IMR-90 (cell line): ENCODE results near the gene GJA4. TPM values are rescaled to one million over a fixed set of nuclear protein-coding genes. Genes with fewer than 3 reads are reported as not detected.

ENCODE experiments used
- ATAC-seq: fragments of 200-7000 bp; cut with Tn5 transposase; 2 replicates; pipeline ENCODE4 v1.9.1; 2020; ENCODE audit warnings: low read depth, mild to moderate bottlenecking, moderate library complexity
- BruUV-seq: library from RNA; stranded (reverse); fragments of 400-500 nt; replicated peaks from 2 replicates; lab custom pipeline; 2021; lab: Mats Ljungman, UMichigan
- CTCF ChIA-PET: fragments of 300-600 bp; formaldehyde crosslinking; extraction: SDS; loops from one replicate; lab custom pipeline; 2021; ENCODE audit warnings: antibody characterized with exemption; lab: Yijun Ruan, JAX
- POLR2A ChIA-PET: fragments of 300-600 bp; sonication (Branson Sonifier 250); formaldehyde crosslinking; loops from one replicate; lab custom pipeline; 2022; ENCODE audit warnings: antibody characterized with exemption; ENCODE audit not compliant: unreplicated experiment; lab: Charles Lee
- DNase-seq: peaks from one replicate; pipeline ENCODE4 v3.0.0; 2013
- H2AFZ ChIP-seq: replicated peaks from 2 replicates; pipeline ENCODE3; 2013; ENCODE audit warnings: low read length, mild to moderate bottlenecking; ENCODE audit not compliant: poor library complexity
- H2AK5ac ChIP-seq: 2 replicates; pipeline ENCODE4 v1.6.1; 2013; ENCODE audit warnings: low read depth, low read length, inconsistent platforms
- H2AK9ac ChIP-seq: replicated peaks from 2 replicates; pipeline ENCODE3; 2013; ENCODE audit warnings: mild to moderate bottlenecking, low read depth, low read length, moderate library complexity; ENCODE audit not compliant: poor library complexity
- H2BK120ac ChIP-seq: 2 replicates; pipeline ENCODE4 v1.6.1; 2013; ENCODE audit warnings: low read depth, low read length, inconsistent platforms
- H2BK15ac ChIP-seq: 3 replicates; pipeline ENCODE4 v1.6.1; 2013; ENCODE audit warnings: low read depth, low read length, inconsistent platforms
- H2BK20ac ChIP-seq: 2 replicates; pipeline ENCODE4 v1.6.1; 2013; ENCODE audit warnings: low read depth, mild to moderate bottlenecking, inconsistent platforms, low read length, moderate library complexity
- H2BK5ac ChIP-seq: 2 replicates; pipeline ENCODE4 v1.6.1; 2013; ENCODE audit warnings: mild to moderate bottlenecking, low read depth, low read length, inconsistent platforms; ENCODE audit not compliant: poor library complexity, severe bottlenecking
- H3K14ac ChIP-seq: replicated peaks from 2 replicates; pipeline ENCODE4 v1.6.1; 2013; ENCODE audit warnings: low read depth, low read length, inconsistent platforms
- H3K18ac ChIP-seq: 2 replicates; pipeline ENCODE4 v1.6.1; 2013; ENCODE audit warnings: low read depth, low read length, control low read depth
- H3K23ac ChIP-seq: 2 replicates; pipeline ENCODE4 v1.6.1; 2013; ENCODE audit warnings: low read depth, low read length, inconsistent platforms
- H3K27ac ChIP-seq: 2 replicates; pipeline ENCODE4 v1.5.1; 2013; ENCODE audit warnings: mild to moderate bottlenecking, control low read depth, low read length; ENCODE audit not compliant: insufficient read depth
- H3K27me3 ChIP-seq: 2 replicates; pipeline ENCODE4 v1.6.1; 2013; ENCODE audit warnings: low read length; ENCODE audit not compliant: control insufficient read depth, insufficient read depth
- H3K36me3 ChIP-seq: 2 replicates; pipeline ENCODE4 v1.6.1; 2013; ENCODE audit warnings: low read length, mixed read lengths; ENCODE audit not compliant: control insufficient read depth, insufficient read depth
- H3K4ac ChIP-seq: 2 replicates; pipeline ENCODE4 v1.6.1; 2013; ENCODE audit warnings: low read depth, low read length, inconsistent platforms
- H3K4me1 ChIP-seq: 2 replicates; pipeline ENCODE4 v1.6.1; 2013; ENCODE audit warnings: low read length, mixed read lengths; ENCODE audit not compliant: control insufficient read depth, insufficient read depth
- H3K4me2 ChIP-seq: 2 replicates; pipeline ENCODE4 v1.6.1; 2013; ENCODE audit warnings: low read depth, mild to moderate bottlenecking, control low read depth, low read length, moderate library complexity
- H3K4me3 ChIP-seq: 2 replicates; pipeline ENCODE4 v1.5.1; 2013; ENCODE audit warnings: low read depth, mild to moderate bottlenecking, control low read depth, low read length, moderate library complexity; ENCODE audit not compliant: insufficient read depth
- H3K56ac ChIP-seq: 2 replicates; pipeline ENCODE4 v1.6.1; 2013; ENCODE audit warnings: low read length, inconsistent platforms; ENCODE audit not compliant: insufficient read depth; ENCODE audit errors: extremely low read depth
- H3K79me1 ChIP-seq, 2 experiments: 2 replicates each; pipeline ENCODE4 v1.6.1; 2013; ENCODE audit warnings: low read length in 2 of 2, inconsistent platforms in 1 of 2, low read depth in 1 of 2
- H3K9ac ChIP-seq: 2 replicates; pipeline ENCODE4 v1.6.1; 2013; ENCODE audit warnings: low read depth, low read length, control low read depth
- H3K9me1 ChIP-seq: 2 replicates; pipeline ENCODE4 v1.6.1; 2013; ENCODE audit warnings: low read length, inconsistent platforms; ENCODE audit not compliant: insufficient read depth
- H3K9me3 ChIP-seq: 2 replicates; pipeline ENCODE4 v1.6.1; 2013; ENCODE audit warnings: low read length; ENCODE audit not compliant: control insufficient read depth, insufficient read depth
- H4K20me1 ChIP-seq: 2 replicates; pipeline ENCODE4 v1.6.1; 2013; ENCODE audit warnings: low read length, inconsistent platforms; ENCODE audit not compliant: insufficient read depth
- H4K5ac ChIP-seq: 2 replicates; pipeline ENCODE4 v1.6.1; 2013; ENCODE audit warnings: mild to moderate bottlenecking, low read depth, low read length, control low read depth
- H4K8ac ChIP-seq, 2 experiments: 2 replicates each; pipeline ENCODE4 v1.6.1; 2013; ENCODE audit warnings: low read depth in 2 of 2, low read length in 2 of 2, control low read depth in 1 of 2, inconsistent platforms in 1 of 2
- H4K91ac ChIP-seq: 2 replicates; pipeline ENCODE4 v1.6.1; 2013; ENCODE audit warnings: low read depth, low read length, inconsistent platforms; ENCODE audit not compliant: insufficient read depth
- BHLHE40 ChIP-seq: fragments of 150-350 bp; IDR thresholded peaks from 2 replicates; pipeline ENCODE4 v1.6.1; 2016; ENCODE audit warnings: mild to moderate bottlenecking, low read depth, low read length
- CEBPB ChIP-seq: IDR thresholded peaks from 2 replicates; pipeline ENCODE4 v1.6.1; 2012; ENCODE audit warnings: low read depth, low read length, improper control_type of control experiment
- CHD1 ChIP-seq: IDR thresholded peaks from 2 replicates; pipeline ENCODE4 v1.6.1; 2012; ENCODE audit warnings: low read depth, low read length, improper control_type of control experiment
- FOS ChIP-seq: fragments of 150-350 bp; IDR thresholded peaks from 2 replicates; pipeline ENCODE4 v1.6.1; 2016; ENCODE audit warnings: low read depth, low read length
- MAFK ChIP-seq: IDR thresholded peaks from 2 replicates; pipeline ENCODE4 v1.6.1; 2012; ENCODE audit warnings: low read depth, low read length, improper control_type of control experiment
- MAZ ChIP-seq: IDR thresholded peaks from 2 replicates; pipeline ENCODE4 v1.6.1; 2012; ENCODE audit warnings: low read depth, mild to moderate bottlenecking, low read length, improper control_type of control experiment, moderate library complexity, borderline replicate concordance
- POLR2A ChIP-seq: IDR thresholded peaks from 2 replicates; pipeline ENCODE4 v1.6.1; 2012; ENCODE audit warnings: mild to moderate bottlenecking, low read depth, low read length
- RAD21 ChIP-seq: IDR thresholded peaks from 2 replicates; pipeline ENCODE4 v1.6.1; 2012; ENCODE audit warnings: low read length, improper control_type of control experiment
- RCOR1 ChIP-seq: IDR thresholded peaks from 2 replicates; pipeline ENCODE4 v1.6.1; 2012; ENCODE audit warnings: mild to moderate bottlenecking, low read length, improper control_type of control experiment; ENCODE audit not compliant: insufficient replicate concordance
- RFX5 ChIP-seq: IDR thresholded peaks from 2 replicates; pipeline ENCODE4 v1.8.0; 2012; ENCODE audit warnings: low read depth, mild to moderate bottlenecking, low read length, moderate library complexity
- SMC3 ChIP-seq: fragments of 150-350 bp; IDR thresholded peaks from 2 replicates; pipeline ENCODE4 v1.6.1; 2016; ENCODE audit warnings: low read depth, mild to moderate bottlenecking, antibody characterized with exemption, low read length, moderate library complexity
- USF2 ChIP-seq: fragments of 150-350 bp; IDR thresholded peaks from 2 replicates; pipeline ENCODE4 v1.6.1; 2017; ENCODE audit warnings: mild to moderate bottlenecking, antibody characterized with exemption, low read length, low read depth
- WGBS, 2 experiments: methylation state at CpG; one replicate each; pipeline versions ENCODE4 v1.1.5 to v1.1.7; 2013; ENCODE audit warnings: missing lambda C conversion rate in 2 of 2; ENCODE audit not compliant: insufficient read length in 1 of 2; ENCODE audit errors: extremely low coverage in 2 of 2; 5-methylcytosine and 5-hydroxymethylcytosine counted together
- dilution Hi-C: fragments of 300-500 bp; cut with HindIII; formaldehyde crosslinking; loops from one replicate; pipeline ENCODE4 v1.14.3; 2018; ENCODE audit warnings: low sequenced_read_pairs; ENCODE audit not compliant: unreplicated experiment
- in situ Hi-C: fragments of 300-500 bp; cut with MboI; formaldehyde crosslinking; loops from 3 replicates; pipeline ENCODE4 v1.14.3; 2019; ENCODE audit warnings: low sequenced_read_pairs, inconsistent platforms, mixed read lengths
- intact Hi-C: fragments of 100-400 bp; cut with micrococcal nuclease; formaldehyde crosslinking; loops from 2 replicates; pipeline ENCODE4 v1.10.0; 2022
- polyA plus RNA-seq, 3 experiments: library from polyadenylated mRNA; depleted of rRNA; stranded (reverse); fragments of >200 nt; gene quantifications; 2 replicates each; pipeline ENCODE4 v1.2.3, GENCODE V29; 2012; ENCODE audit warnings: low replicate concordance in 1 of 3
- total RNA-seq: library from RNA; depleted of rRNA; stranded (reverse); fragments of >200 nt; gene quantifications from 2 replicates; pipeline ENCODE4 v1.2.3, GENCODE V29; 2012

Gene GJA4
- total and polyA plus RNA-seq, 2 of the 4 experiments (the other 2 are of a cell fraction): not detected

DNA sequence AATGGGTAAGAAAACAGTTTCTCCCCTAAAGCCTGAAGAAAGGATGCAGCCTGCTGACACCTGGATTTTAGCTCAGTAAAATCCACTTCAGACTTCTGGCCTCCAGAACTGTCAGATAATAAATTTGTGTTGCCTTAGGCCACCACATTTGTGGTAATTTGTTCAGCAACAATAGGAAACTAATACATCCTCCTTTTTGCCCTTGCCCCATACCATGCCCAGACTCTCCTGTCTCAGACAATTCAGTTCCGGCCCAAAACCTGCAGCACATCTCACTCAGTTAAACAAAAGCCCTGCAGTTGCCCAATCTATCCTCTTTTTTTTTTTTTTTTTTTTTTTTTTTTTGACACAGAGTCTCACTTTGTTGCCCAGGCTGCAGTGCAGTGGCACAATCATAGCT, 40.9 kb downstream of the GJA4 start:
- H3K56ac ChIP-seq: no peak overlapping the region
- ChIA-PET POLR2A (no interaction called here), CTCF (interaction anchor here (0.6 kb wide), 1 partner anchor 25 kb away, joined by 3 read pairs; no protein-coding TSS in a partner anchor)
- peaks cover 4% of the 10 kb centered on the region for H3K4me1 ChIP-seq
- H2BK15ac ChIP-seq: no peak overlapping the region
- H2BK120ac ChIP-seq: no peak overlapping the region
- intact Hi-C loops (no loop called here), dilution Hi-C loops (no loop called here), in situ Hi-C loops (no loop called here)
- DNase-seq (no peak), ATAC-seq (no peak)
- H4K5ac ChIP-seq: no peak overlapping the region
- H4K20me1 ChIP-seq: no peaks in the 10 kb centered on the region
- no peak overlapping the region for H3K23ac ChIP-seq
- H3K4me3 ChIP-seq: no peak overlapping the region
- no CpG with 5 or more reads among the region's 1 CpG for WGBS, 2 experiments
- no peak overlapping the region for H3K4ac ChIP-seq
- H3K14ac ChIP-seq: no peak overlapping the region
- H3K4me2 ChIP-seq: no peak overlapping the region
- H4K91ac ChIP-seq: no peak overlapping the region
- BruUV-seq: no TSS peak
- H2BK5ac ChIP-seq: no peak overlapping the region
- H3K27ac ChIP-seq: no peak overlapping the region
- no peak overlapping the region for H3K9ac ChIP-seq
- H4K8ac ChIP-seq: no peak overlapping the region
- H2BK20ac ChIP-seq: no peak overlapping the region
- peaks cover 2% of the 10 kb centered on the region; the same call in 1 of the 2 replicates for H3K9me1 ChIP-seq
- no peaks in the 10 kb centered on the region; a peak in 1 of 4 replicates for H3K79me1 ChIP-seq
- H3K18ac ChIP-seq: no peak overlapping the region
- H2AK9ac ChIP-seq: no peak overlapping the region
- H2AFZ ChIP-seq: no peak overlapping the region
- H2AK5ac ChIP-seq: no peak overlapping the region
- H3K27me3 ChIP-seq: no peaks in the 10 kb centered on the region
- no peak for TF ChIP-seq RCOR1
- no peak for TF ChIP-seq RFX5
- no peak for TF ChIP-seq POLR2A
- TF ChIP-seq MAFK: no peak
- no peak for TF ChIP-seq CHD1
- no peak for TF ChIP-seq SMC3
- TF ChIP-seq FOS: no peak
- TF ChIP-seq RAD21: no peak
- no peak for TF ChIP-seq USF2
- no peak for TF ChIP-seq MAZ
- TF ChIP-seq CEBPB: no peak
- no peak for TF ChIP-seq BHLHE40
- no peaks in the 10 kb centered on the region for H3K9me3 ChIP-seq
- H3K36me3 ChIP-seq: no peaks in the 10 kb centered on the region
